ENCODE measurements around the gene GOLM1.

Gene GOLM1

GRCh38 chr9:86039991-86040860, 59.1 kb downstream of the GOLM1 start:
- no peaks in the 10 kb centered on the region for H3K36me3 ChIP-seq (replicated peaks; ENCODE audit: insufficient read depth, low read length)
- no peak overlapping the region for H3K27ac ChIP-seq (ENCODE audit: low read length)
- H3K79me2 ChIP-seq (ENCODE audit: low read length), result no peaks in the 10 kb centered on the region
- no peaks in the 10 kb centered on the region for H3K9me3 ChIP-seq (replicated peaks; ENCODE audit: insufficient read depth, low read length)
- no peak overlapping the region for H2AFZ ChIP-seq (ENCODE audit: low read length)
- H3K4me1 ChIP-seq (ENCODE audit: low read length), result no peaks in the 10 kb centered on the region
- no peak overlapping the region for H3K4me2 ChIP-seq (ENCODE audit: low read depth, low read length)
- no peak overlapping the region for H3K9ac ChIP-seq (ENCODE audit: low read length)
- no peak overlapping the region for H3K4me3 ChIP-seq (ENCODE audit: low read length)
- H3K9me2 ChIP-seq (replicated peaks; ENCODE audit: insufficient read depth, low read length), result no peaks in the 10 kb centered on the region
- TF ChIP-seq EZH2 (optimal IDR thresholded peaks at IDR 0.05; ENCODE audit: low read depth, low read length), result no peak
- H3K27me3 ChIP-seq (replicated peaks; ENCODE audit: insufficient read depth, low read length), result no peaks in the 10 kb centered on the region
- no peaks in the 10 kb centered on the region for H3F3A ChIP-seq (ENCODE audit: insufficient read depth, low read length)
- no peaks in the 10 kb centered on the region for H4K20me1 ChIP-seq (ENCODE audit: insufficient read depth, low read length)
- DNase-seq, result no peak

- Histone ChIP-seq H3F3A (ENCODE audit: insufficient read depth, low read length) (no peaks in the 10 kb centered on the region), H4K20me1 (ENCODE audit: insufficient read depth, low read length) (no peaks in the 10 kb centered on the region), H3K27ac (ENCODE audit: low read length) (no peak overlapping the region), H3K4me1 (ENCODE audit: low read length) (no peaks in the 10 kb centered on the region), H3K9ac (ENCODE audit: low read length) (no peak overlapping the region), H3K79me2 (ENCODE audit: low read length) (no peaks in the 10 kb centered on the region), H3K27me3 (replicated peaks; ENCODE audit: insufficient read depth, low read length) (no peaks in the 10 kb centered on the region), H3K36me3 (replicated peaks; ENCODE audit: insufficient read depth, low read length) (no peaks in the 10 kb centered on the region), H3K9me2 (replicated peaks; ENCODE audit: insufficient read depth, low read length) (no peaks in the 10 kb centered on the region), H3K4me2 (ENCODE audit: low read depth, low read length) (no peak overlapping the region), H3K9me3 (replicated peaks; ENCODE audit: insufficient read depth, low read length) (no peaks in the 10 kb centered on the region), H3K4me3 (ENCODE audit: low read length) (no peak overlapping the region), H2AFZ (ENCODE audit: low read length) (no peak overlapping the region)
- no peak for DNase-seq
- TF ChIP-seq EZH2 (optimal IDR thresholded peaks at IDR 0.05; ENCODE audit: low read depth, low read length) (no peak), CTCF (IDR thresholded peaks at IDR 0.05; ENCODE audit: low read length) (no peak), EZH2phosphoT487 (IDR thresholded peaks at IDR 0.05; ENCODE audit: low read length) (no peak)
These were observed 62.8 kb downstream of the GOLM1 start for GRCh38 chr9:86036555-86036954.

- Histone ChIP-seq H3K4me2 (ENCODE audit: low read depth, low read length) (no peak overlapping the region), H3K4me1 (ENCODE audit: low read length) (no peaks in the 10 kb centered on the region), H4K20me1 (ENCODE audit: insufficient read depth, low read length) (no peaks in the 10 kb centered on the region), H3K9me2 (replicated peaks; ENCODE audit: insufficient read depth, low read length) (no peaks in the 10 kb centered on the region), H2AFZ (ENCODE audit: low read length) (no peak overlapping the region), H3K9ac (ENCODE audit: low read length) (no peak overlapping the region), H3K36me3 (replicated peaks; ENCODE audit: insufficient read depth, low read length) (no peaks in the 10 kb centered on the region), H3K27ac (ENCODE audit: low read length) (no peak overlapping the region), H3K27me3 (replicated peaks; ENCODE audit: insufficient read depth, low read length) (no peaks in the 10 kb centered on the region), H3K79me2 (ENCODE audit: low read length) (no peaks in the 10 kb centered on the region), H3F3A (ENCODE audit: insufficient read depth, low read length) (no peaks in the 10 kb centered on the region), H3K4me3 (ENCODE audit: low read length) (no peak overlapping the region), H3K9me3 (replicated peaks; ENCODE audit: insufficient read depth, low read length) (no peaks in the 10 kb centered on the region)
- TF ChIP-seq EZH2 (optimal IDR thresholded peaks at IDR 0.05; ENCODE audit: low read depth, low read length) (no peak), CTCF (IDR thresholded peaks at IDR 0.05; ENCODE audit: low read length) (no peak)
- no peak for DNase-seq
These were observed 63.4 kb downstream of the GOLM1 start for GRCh38 chr9:86035827-86036440.

Measured in MM.1S (cell line).